GM12878 (cell line): ENCODE data around the gene EIF4E2. TPM values are rescaled to one million over a fixed set of nuclear protein-coding genes. Genes with fewer than 3 reads are reported as not detected.

ENCODE experiments used
- ATAC-seq: fragments of 200-7000 bp; cut with Tn5 transposase; 3 replicates; pipeline ENCODE4 v1.9.1; 2020; ENCODE audit warnings: mild to moderate bottlenecking, moderate library complexity
- BruUV-seq: library from RNA; stranded (reverse); fragments of 400-500 nt; replicated peaks from 2 replicates; lab custom pipeline; 2021; lab: Mats Ljungman, UMichigan
- CTCF ChIA-PET: fragments of 300-600 bp; sonication (Branson Sonifier 250); formaldehyde crosslinking; extraction: SDS; loops from one replicate; lab custom pipeline; 2021; ENCODE audit warnings: inconsistent platforms; lab: Yijun Ruan, JAX
- POLR2A ChIA-PET: fragments of 350-600 bp; formaldehyde crosslinking; extraction: SDS; loops from one replicate; lab custom pipeline; 2021; ENCODE audit warnings: inconsistent platforms; lab: Charles Lee
- RAD21 ChIA-PET: fragments of 300-600 bp; sonication (Branson Sonifier 250); formaldehyde crosslinking; loops from one replicate; lab custom pipeline; 2023; ENCODE audit warnings: antibody characterized with exemption; ENCODE audit not compliant: unreplicated experiment; lab: Charles Lee
- SMC1A ChIA-PET: fragments of 300-600 bp; sonication (Branson Sonifier 250); formaldehyde crosslinking; loops from one replicate; lab custom pipeline; 2023; ENCODE audit not compliant: unreplicated experiment, uncharacterized antibody; lab: Charles Lee
- DNase-seq: peaks from one replicate; pipeline ENCODE4 v3.0.0-alpha.2; 2011; ENCODE audit warnings: low read depth, low spot score
- FAIRE-seq: peaks from 3 replicates; lab custom pipeline; 2011; peaks lifted over from hg19 to GRCh38; lab: Jason Lieb, UNC
- H2AFZ ChIP-seq: 2 replicates; pipeline ENCODE4 v1.6.0; 2011; ENCODE audit warnings: low read depth, low read length, control low read depth; ENCODE audit not compliant: control insufficient read depth
- H3K27ac ChIP-seq: 2 replicates; pipeline ENCODE4 v1.5.1; 2011; ENCODE audit warnings: control low read depth; ENCODE audit not compliant: control insufficient read depth, insufficient read depth
- H3K27me3 ChIP-seq, 2 experiments: replicated peaks in 1 of 2; 2 replicates each; pipeline versions ENCODE4 v1.6.0 to v1.6.1; 2011; ENCODE audit warnings: low read length in 1 of 2; ENCODE audit not compliant: control insufficient read depth in 2 of 2, insufficient read depth in 2 of 2
- H3K36me3 ChIP-seq, 2 experiments: 2 replicates each; pipeline ENCODE4 v1.5.1; 2011; ENCODE audit warnings: low read length in 1 of 2; ENCODE audit not compliant: control insufficient read depth in 2 of 2, insufficient read depth in 2 of 2
- H3K4me1 ChIP-seq: 2 replicates; pipeline ENCODE4 v1.6.1; 2011; ENCODE audit warnings: mild to moderate bottlenecking, low read length, moderate library complexity, mixed read lengths; ENCODE audit not compliant: control insufficient read depth, insufficient read depth
- H3K4me2 ChIP-seq: 2 replicates; pipeline ENCODE4 v1.6.0; 2011; ENCODE audit warnings: control low read depth; ENCODE audit not compliant: control insufficient read depth, insufficient read depth
- H3K4me3 ChIP-seq: fragments of 200-600 bp; sonication (generic); 2 replicates; pipeline ENCODE4 v1.5.1; 2016
- H3K79me2 ChIP-seq: 2 replicates; pipeline ENCODE4 v1.6.0; 2011; ENCODE audit warnings: low read length; ENCODE audit not compliant: control insufficient read depth, insufficient read depth
- H3K9ac ChIP-seq: 2 replicates; pipeline ENCODE4 v1.8.0; 2011; ENCODE audit warnings: low read length, control low read depth, mixed read lengths; ENCODE audit not compliant: control insufficient read depth, insufficient read depth
- H3K9me3 ChIP-seq: replicated peaks from 3 replicates; pipeline ENCODE4 v1.5.1; 2011; ENCODE audit warnings: mild to moderate bottlenecking, low read length; ENCODE audit not compliant: control insufficient read depth, insufficient read depth
- H4K20me1 ChIP-seq: 2 replicates; pipeline ENCODE4 v1.6.0; 2011; ENCODE audit not compliant: control insufficient read depth, insufficient read depth
- ASH2L ChIP-seq: fragments of 300-600, 200-600 bp; sonication (generic); IDR thresholded peaks from 2 replicates; pipeline ENCODE4 v1.6.1; 2017; ENCODE audit warnings: low read depth, mild to moderate bottlenecking, borderline replicate concordance
- CBFB ChIP-seq: IDR thresholded peaks from 2 replicates; pipeline ENCODE4 v1.6.1; 2016; ENCODE audit warnings: antibody characterized with exemption, low read depth
- CUX1 ChIP-seq: IDR thresholded peaks from 2 replicates; pipeline ENCODE4 v1.6.1; 2012; ENCODE audit warnings: improper control_type of control experiment, low read depth, low read length; ENCODE audit not compliant: insufficient replicate concordance
- DPF2 ChIP-seq: fragments of 450-650 bp; IDR thresholded peaks from 2 replicates; pipeline ENCODE4 v1.6.1; 2017; ENCODE audit warnings: mild to moderate bottlenecking
- EGR1 ChIP-seq, 2 experiments: IDR thresholded peaks; 1 replicate in 1 of 2; 2 replicates in 1 of 2; pipeline ENCODE4 v1.6.1; 2011 to 2012; ENCODE audit warnings: low read depth in 2 of 2, low read length in 2 of 2, borderline replicate concordance in 1 of 2, mild to moderate bottlenecking in 1 of 2, moderate library complexity in 1 of 2
- EZH2 ChIP-seq: IDR thresholded peaks from 2 replicates; pipeline ENCODE4 v1.6.1; 2012; ENCODE audit warnings: low read depth, mild to moderate bottlenecking, control low read depth, inconsistent platforms, low read length, borderline replicate concordance; ENCODE audit not compliant: control insufficient read depth
- MTA3 ChIP-seq: IDR thresholded peaks from 2 replicates; pipeline ENCODE4 v1.6.1; 2012; ENCODE audit warnings: low read length, inconsistent platforms, borderline replicate concordance
- RELB ChIP-seq: fragments of 450-650 bp; IDR thresholded peaks from 2 replicates; pipeline ENCODE4 v1.6.1; 2017; ENCODE audit warnings: low read depth, mild to moderate bottlenecking, moderate library complexity
- RUNX3 ChIP-seq: IDR thresholded peaks from 2 replicates; pipeline ENCODE4 v1.6.1; 2012; ENCODE audit warnings: low read length, inconsistent platforms
- SMAD1 ChIP-seq: fragments of 450-650 bp; IDR thresholded peaks from 2 replicates; pipeline ENCODE4 v1.6.1; 2018; ENCODE audit warnings: mild to moderate bottlenecking, low read depth; ENCODE audit not compliant: partially characterized antibody
- SMC3 ChIP-seq: IDR thresholded peaks from 2 replicates; pipeline ENCODE4 v1.6.1; 2011; ENCODE audit warnings: low read length, improper control_type of control experiment, borderline replicate concordance
- SRF ChIP-seq, 2 experiments: IDR thresholded peaks; 2 replicates each; pipeline ENCODE4 v1.6.1; 2011; ENCODE audit warnings: low read depth in 2 of 2, low read length in 2 of 2, mild to moderate bottlenecking in 1 of 2, moderate library complexity in 1 of 2
- STAT3 ChIP-seq: IDR thresholded peaks from 2 replicates; pipeline ENCODE4 v1.6.1; 2011; ENCODE audit warnings: low read depth, low read length, improper control_type of control experiment
- TCF12 ChIP-seq: IDR thresholded peaks from 2 replicates; pipeline ENCODE4 v1.6.1; 2011; ENCODE audit warnings: low read depth, mild to moderate bottlenecking, low read length
- TCF7 ChIP-seq: IDR thresholded peaks from 2 replicates; pipeline ENCODE4 v1.6.1; 2014; ENCODE audit warnings: antibody characterized with exemption, borderline replicate concordance
- ZNF24 ChIP-seq: fragments of 450-650 bp; IDR thresholded peaks from 2 replicates; pipeline ENCODE4 v1.6.1; 2017; ENCODE audit warnings: antibody characterized with exemption, mild to moderate bottlenecking
- ZNF384 ChIP-seq: IDR thresholded peaks from 2 replicates; pipeline ENCODE4 v1.6.1; 2012; ENCODE audit warnings: low read depth, mild to moderate bottlenecking, low read length, improper control_type of control experiment, borderline replicate concordance
- ZSCAN29 ChIP-seq: fragments of 450-650 bp; IDR thresholded peaks from 2 replicates; pipeline ENCODE4 v1.6.1; 2017; ENCODE audit warnings: mild to moderate bottlenecking, moderate library complexity
- WGBS: methylation state at CpG from one replicate; pipeline ENCODE4 v1.1.6; 2016; ENCODE audit warnings: low lambda C conversion rate; ENCODE audit not compliant: insufficient replicate concordance, insufficient coverage; ENCODE audit errors: missing lambda C conversion rate; 5-methylcytosine and 5-hydroxymethylcytosine counted together
- in situ Hi-C: fragments of 300-500 bp; cut with MboI; formaldehyde crosslinking; loops from 9 replicates; pipeline ENCODE4 v1.14.3; 2018; ENCODE audit warnings: mixed read lengths
- intact Hi-C: fragments of 100-400 bp; cut with micrococcal nuclease; formaldehyde crosslinking; loops from one replicate; pipeline ENCODE4 v1.14.2; 2022; ENCODE audit not compliant: unreplicated experiment
- polyA plus RNA-seq, 11 experiments: library from polyadenylated mRNA; depleted of rRNA in 4 of 11; unstranded in 6 of 11; stranded (reverse) in 5 of 11; fragments of >200 nt; fragmentation: Nextera tagmentation in 4 of 11; fragmentation: Illumina TruSeq in 1 of 11; extraction: Ambion mirVana in 4 of 11; extraction: Trizol in 1 of 11; gene quantifications; 1 replicate in 1 of 11; 2 replicates in 10 of 11; pipeline versions ENCODE4 v1.2.1 to v1.2.3, GENCODE V29; 2011 to 2016; ENCODE audit warnings: inconsistent platforms in 2 of 11, missing spikeins in 2 of 11, low read depth in 1 of 11
- total RNA-seq, 4 experiments: library from RNA; depleted of rRNA in 3 of 4; stranded (reverse); fragments of >200 nt in 3 of 4; fragmentation: Illumina TruSeq in 1 of 4; extraction: Trizol in 1 of 4; gene quantifications; 2 replicates each; pipeline versions ENCODE4 v1.2.1 to v1.2.3, GENCODE V29; 2013 to 2021

EIF4E2 gene
- total and polyA plus RNA-seq, 10 of the 15 experiments (the other 5 are each of a cell fraction or from before 2014, with no cell fraction given) = 56.1 to 158 (median 110) TPM

- no peak for TF ChIP-seq TCF7
These were observed 24.0 kb upstream of the EIF4E2 start (continued) for GRCh38 chr2:232526372-232526941.

GRCh38 chr2:232527905-232528470 is 22.5 kb upstream of the EIF4E2 start:
- H3K27ac ChIP-seq = no peak overlapping the region
- no peaks in the 10 kb centered on the region for H3K9me3 ChIP-seq
- intact Hi-C loops = no loop called here
- no peak overlapping the region for H3K4me2 ChIP-seq
- BruUV-seq = no TSS peak
- CTCF ChIA-PET = no interaction called here
- SMC1A ChIA-PET = no interaction called here
- no peak overlapping the region for H2AFZ ChIP-seq
- no peak overlapping the region for H3K4me3 ChIP-seq
- peaks cover 0 to 4% of the 10 kb centered on the region in 2 experiments; a peak in 3 of 4 replicates for H3K27me3 ChIP-seq
- no peak for TF ChIP-seq SMC3
- TF ChIP-seq ZNF384 = no peak
- TF ChIP-seq ZSCAN29 = no peak
- TF ChIP-seq SMAD1 = no peak
- TF ChIP-seq TCF12 = no peak
- no peak for TF ChIP-seq EZH2
- no peak for TF ChIP-seq RUNX3
- TF ChIP-seq ZNF24 = no peak
- no peak for TF ChIP-seq ASH2L
- TF ChIP-seq EGR1 (IDR thresholded peaks at IDR 0.05; ENCODE audit: borderline replicate concordance in 1 of 2, low read depth in 2 of 2, low read length in 2 of 2) = no peak
- TF ChIP-seq STAT3 = no peak
- TF ChIP-seq DPF2 = no peak
- no peak for TF ChIP-seq MTA3
- no peak for TF ChIP-seq CBFB
- no peak for TF ChIP-seq CUX1
- TF ChIP-seq RELB = no peak
- no peak for TF ChIP-seq SRF (IDR thresholded peaks at IDR 0.05; ENCODE audit: low read depth in 2 of 2, low read length in 2 of 2)
- TF ChIP-seq, all 136 proteins: peak for 0
- no peaks in the 10 kb centered on the region for H4K20me1 ChIP-seq
- in situ Hi-C loops = no loop called here
- no peaks in the 10 kb centered on the region for H3K4me1 ChIP-seq
- ATAC-seq (no peak), DNase-seq (no peak), FAIRE-seq (no peak)
- ChIA-PET POLR2A (no interaction called here), RAD21 (no interaction called here)
- H3K36me3 ChIP-seq = no peaks in the 10 kb centered on the region
- no peaks in the 10 kb centered on the region for H3K79me2 ChIP-seq
- no peak overlapping the region for H3K9ac ChIP-seq
- 50% methylated on average over 6 of the region's 6 CpGs for WGBS
